K562 (cell line): ENCODE measurements around the gene SIGLEC11. TPM values are rescaled to one million over a fixed set of nuclear protein-coding genes. Genes with fewer than 3 reads are reported as not detected.

ENCODE experiments used
- GTF2F1 ChIP-seq: IDR thresholded peaks from 2 replicates; pipeline ENCODE4 v1.6.1; 2011; ENCODE audit warnings: low read depth, low read length, improper control_type of control experiment
- HNRNPH1 ChIP-seq: fragments of 200-400 bp; formaldehyde crosslinking; optimal IDR thresholded peaks from 2 replicates; pipeline ENCODE3; 2017; ENCODE audit warnings: low read depth, mild to moderate bottlenecking, low read length, moderate library complexity
- JUNB ChIP-seq: fragments of 450-650 bp; formaldehyde crosslinking; conservative IDR thresholded peaks from 2 replicates; pipeline ENCODE4 v1.4.0; 2020; ENCODE audit warnings: mild to moderate bottlenecking
- NFXL1 ChIP-seq: fragments of 450-650 bp; formaldehyde crosslinking; IDR thresholded peaks from 2 replicates; pipeline ENCODE4 v1.4.0; 2021; ENCODE audit warnings: mild to moderate bottlenecking
- POLR2H ChIP-seq: IDR thresholded peaks from 2 replicates; pipeline ENCODE4 v1.6.1; 2016; ENCODE audit warnings: missing genetic modification characterization, low read depth, mild to moderate bottlenecking, control low read depth, missing compliant biosample characterization, moderate library complexity
- PTRF ChIP-seq: fragments of 450-650 bp; IDR thresholded peaks from 2 replicates; pipeline ENCODE4 v1.6.1; 2016; ENCODE audit warnings: mild to moderate bottlenecking, missing genetic modification characterization, missing compliant biosample characterization
- RBBP5 ChIP-seq: fragments of 200-600 bp; sonication (generic); IDR thresholded peaks from 2 replicates; pipeline ENCODE4 v1.6.1; 2012; ENCODE audit warnings: borderline replicate concordance, mild to moderate bottlenecking, low read length, control low read depth, inconsistent platforms; ENCODE audit not compliant: insufficient read depth, poor library complexity, severe bottlenecking
- SRSF1 ChIP-seq: fragments of 200-400 bp; formaldehyde crosslinking; IDR thresholded peaks from 2 replicates; pipeline ENCODE4 v1.6.1; 2017; ENCODE audit warnings: mild to moderate bottlenecking, low read depth, low read length, moderate library complexity
- TAF1 ChIP-seq: IDR thresholded peaks from 2 replicates; pipeline ENCODE4 v1.6.1; 2011; ENCODE audit warnings: mild to moderate bottlenecking, low read length, moderate library complexity; ENCODE audit not compliant: insufficient read depth, control insufficient read depth, severe bottlenecking; ENCODE audit errors: extremely low read depth
- TEAD1 ChIP-seq, 2 experiments: fragments of 450-650 bp in 1 of 2; sonication (generic) in 1 of 2; formaldehyde crosslinking; IDR thresholded peaks; 2 replicates each; pipeline versions ENCODE4 v1.4.0 to v1.8.0; 2020 to 2022; ENCODE audit warnings: mild to moderate bottlenecking in 2 of 2, missing genetic modification reagents in 1 of 2
- TGIF2 ChIP-seq: sonication (generic); formaldehyde crosslinking; IDR thresholded peaks from 2 replicates; pipeline ENCODE4 v1.8.1; 2022; ENCODE audit warnings: mild to moderate bottlenecking, missing genetic modification reagents, moderate library complexity
- USF2 ChIP-seq: sonication (generic); formaldehyde crosslinking; IDR thresholded peaks from 2 replicates; pipeline ENCODE4 v1.5.0; 2020; ENCODE audit warnings: missing genetic modification reagents
- ZMIZ1 ChIP-seq, 2 experiments: fragments of 150-350 bp in 1 of 2; IDR thresholded peaks; 2 replicates each; pipeline ENCODE4 v1.6.1; 2012 to 2016; ENCODE audit warnings: low read depth in 2 of 2, low read length in 2 of 2, mild to moderate bottlenecking in 1 of 2, moderate library complexity in 1 of 2
- ZNF282 ChIP-seq: sonication (generic); formaldehyde crosslinking; IDR thresholded peaks from 2 replicates; pipeline ENCODE4 v1.8.1; 2023; ENCODE audit warnings: missing genetic modification reagents
- ZNF561 ChIP-seq: fragments of 450-650 bp; formaldehyde crosslinking; conservative IDR thresholded peaks from 2 replicates; pipeline ENCODE4 v1.4.0; 2020; ENCODE audit warnings: mild to moderate bottlenecking, moderate library complexity
- ZNF644 ChIP-seq: fragments of 200-800 bp; sonication (Bioruptor generic); IDR thresholded peaks from 2 replicates; pipeline ENCODE4 v1.6.1; 2016; ENCODE audit warnings: low read depth, missing genetic modification characterization, missing compliant biosample characterization
- ZNF830 ChIP-seq: fragments of 250-450 bp; sonication (Bioruptor Pico); IDR thresholded peaks from 2 replicates; pipeline ENCODE4 v1.5.0; 2021; ENCODE audit warnings: mild to moderate bottlenecking
- polyA plus RNA-seq, 8 experiments: library from polyadenylated mRNA; depleted of rRNA in 4 of 8; stranded (reverse) in 5 of 8; unstranded in 3 of 8; fragments of >200 nt; fragmentation: Nextera tagmentation in 2 of 8; fragmentation: Illumina TruSeq in 1 of 8; extraction: Ambion mirVana in 2 of 8; extraction: Trizol in 1 of 8; gene quantifications; 2 replicates each; pipeline versions ENCODE4 v1.2.1 to v1.2.3, GENCODE V29; 2011 to 2014; ENCODE audit warnings: inconsistent platforms in 1 of 8, missing spikeins in 1 of 8
- total RNA-seq, 7 experiments: library from RNA; depleted of rRNA in 6 of 7; stranded (reverse); fragments of >200 nt in 6 of 7; fragmentation: Illumina TruSeq in 2 of 7; extraction: Trizol in 2 of 7; gene quantifications; 2 replicates each; pipeline versions ENCODE4 v1.2.1 to v1.2.3, GENCODE V29; 2011 to 2021; ENCODE audit warnings: low replicate concordance in 1 of 7
- TF ChIP-seq, protein P1 (sequence below): fragments of 250-450 bp; sonication (Bioruptor Pico); IDR thresholded peaks from 2 replicates; pipeline ENCODE4 v1.8.0; 2022; ENCODE audit warnings: moderate library complexity, mild to moderate bottlenecking, inconsistent platforms
- TF ChIP-seq, protein P2 (sequence below): fragments of 450-650 bp; formaldehyde crosslinking; IDR thresholded peaks from 2 replicates; pipeline ENCODE4 v1.4.0; 2020; ENCODE audit warnings: mild to moderate bottlenecking

SIGLEC11 gene
- total and polyA plus RNA-seq, 9 of the 15 experiments (the other 6 are each of a cell fraction or from before 2014, with no cell fraction given) = not detected

DNA sequence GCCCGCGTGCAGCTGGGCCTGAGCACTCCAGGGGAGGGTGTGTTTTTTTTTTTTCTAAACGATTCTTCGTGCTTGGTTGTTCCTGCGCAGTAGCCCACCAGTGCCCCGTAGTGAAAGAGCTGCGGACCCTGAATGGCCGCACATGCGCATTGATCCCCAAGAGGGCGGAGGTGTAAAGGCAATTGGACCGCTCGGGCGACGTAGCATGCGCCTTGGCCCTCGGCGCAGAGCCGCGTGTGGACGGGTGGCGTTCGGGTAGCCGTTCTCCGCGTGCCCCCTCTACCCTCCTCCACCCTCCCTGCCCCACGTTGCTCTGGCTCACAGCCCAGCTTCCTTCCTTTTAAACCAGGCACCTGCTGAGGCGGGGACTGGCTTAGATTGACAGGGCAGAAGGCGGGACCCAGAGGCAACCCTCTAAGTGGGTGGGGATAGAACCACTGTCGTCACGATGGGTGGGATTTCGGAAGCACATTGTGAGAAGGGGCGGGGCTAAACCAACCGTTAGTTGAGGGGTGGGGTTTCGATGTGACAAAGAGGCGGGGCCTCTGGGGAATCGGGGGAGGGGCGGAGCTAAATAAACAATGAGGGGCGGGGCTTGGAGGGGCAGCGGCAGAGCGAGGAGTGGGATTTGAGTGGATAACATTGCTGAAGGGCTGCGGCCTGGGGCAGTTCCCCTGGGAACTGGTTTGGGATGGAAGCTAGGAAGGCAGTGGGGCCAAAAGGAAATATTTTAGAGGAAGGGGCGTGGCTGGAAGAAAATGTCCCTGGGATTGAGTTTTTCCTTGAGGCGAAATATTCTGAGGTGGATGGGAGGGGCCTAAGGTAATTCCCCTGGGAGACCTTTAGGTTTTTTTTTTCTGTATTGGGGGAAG lies 31.1 kb downstream of the SIGLEC11 start (continued):
- TF ChIP-seq, protein P1, sequence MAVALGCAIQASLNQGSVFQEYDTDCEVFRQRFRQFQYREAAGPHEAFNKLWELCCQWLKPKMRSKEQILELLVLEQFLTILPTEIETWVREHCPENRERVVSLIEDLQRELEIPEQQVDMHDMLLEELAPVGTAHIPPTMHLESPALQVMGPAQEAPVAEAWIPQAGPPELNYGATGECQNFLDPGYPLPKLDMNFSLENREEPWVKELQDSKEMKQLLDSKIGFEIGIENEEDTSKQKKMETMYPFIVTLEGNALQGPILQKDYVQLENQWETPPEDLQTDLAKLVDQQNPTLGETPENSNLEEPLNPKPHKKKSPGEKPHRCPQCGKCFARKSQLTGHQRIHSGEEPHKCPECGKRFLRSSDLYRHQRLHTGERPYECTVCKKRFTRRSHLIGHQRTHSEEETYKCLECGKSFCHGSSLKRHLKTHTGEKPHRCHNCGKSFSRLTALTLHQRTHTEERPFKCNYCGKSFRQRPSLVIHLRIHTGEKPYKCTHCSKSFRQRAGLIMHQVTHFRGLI (CRISPR knock-in tag) = no peak; the same call in 1 of the 2 replicates
- TF ChIP-seq SRSF1 (no peak), TGIF2 (CRISPR knock-in tag) (no peak), ZNF282 (no peak), TEAD1 (CRISPR knock-in tag; IDR thresholded peaks at IDR 0.05) (peak in 1 of 2 experiments; percentile 67; a peak in 2 of 4 replicates), POLR2H (no peak; the same call in 1 of the 2 replicates), PTRF (tag) (no peak), TAF1 (peak; percentile 64), ZNF830 (CRISPR knock-in tag) (peak; percentile 96; the same call in 1 of the 2 replicates), ZMIZ1 (IDR thresholded peaks at IDR 0.05; ENCODE audit: low read depth in 2 of 2, low read length in 2 of 2) (peak in 1 of 2 experiments; percentile 74; a peak in 1 of 4 replicates), ZNF561 (CRISPR knock-in tag) (no peak), HNRNPH1 (no peak), RBBP5 (no peak), JUNB (CRISPR knock-in tag) (no peak), ZNF644 (tag) (no peak), NFXL1 (CRISPR knock-in tag) (peak; percentile 77; the same call in 1 of the 2 replicates), USF2 (CRISPR knock-in tag) (no peak), GTF2F1 (peak; percentile 77; the same call in 1 of the 2 replicates)
- TF ChIP-seq, protein P2, sequence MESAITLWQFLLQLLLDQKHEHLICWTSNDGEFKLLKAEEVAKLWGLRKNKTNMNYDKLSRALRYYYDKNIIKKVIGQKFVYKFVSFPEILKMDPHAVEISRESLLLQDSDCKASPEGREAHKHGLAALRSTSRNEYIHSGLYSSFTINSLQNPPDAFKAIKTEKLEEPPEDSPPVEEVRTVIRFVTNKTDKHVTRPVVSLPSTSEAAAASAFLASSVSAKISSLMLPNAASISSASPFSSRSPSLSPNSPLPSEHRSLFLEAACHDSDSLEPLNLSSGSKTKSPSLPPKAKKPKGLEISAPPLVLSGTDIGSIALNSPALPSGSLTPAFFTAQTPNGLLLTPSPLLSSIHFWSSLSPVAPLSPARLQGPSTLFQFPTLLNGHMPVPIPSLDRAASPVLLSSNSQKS (CRISPR knock-in tag) = 0 out of 2 replicates have a peak, but pooled peaks have one; percentile 20
